ENCODE measurements around the gene WDFY4. TPM values are rescaled to one million over a fixed set of nuclear protein-coding genes. Genes with fewer than 3 reads are reported as not detected.

WDFY4 gene
- total RNA-seq, 1 experiment from 2014 or later: 0.23 TPM

DNA sequence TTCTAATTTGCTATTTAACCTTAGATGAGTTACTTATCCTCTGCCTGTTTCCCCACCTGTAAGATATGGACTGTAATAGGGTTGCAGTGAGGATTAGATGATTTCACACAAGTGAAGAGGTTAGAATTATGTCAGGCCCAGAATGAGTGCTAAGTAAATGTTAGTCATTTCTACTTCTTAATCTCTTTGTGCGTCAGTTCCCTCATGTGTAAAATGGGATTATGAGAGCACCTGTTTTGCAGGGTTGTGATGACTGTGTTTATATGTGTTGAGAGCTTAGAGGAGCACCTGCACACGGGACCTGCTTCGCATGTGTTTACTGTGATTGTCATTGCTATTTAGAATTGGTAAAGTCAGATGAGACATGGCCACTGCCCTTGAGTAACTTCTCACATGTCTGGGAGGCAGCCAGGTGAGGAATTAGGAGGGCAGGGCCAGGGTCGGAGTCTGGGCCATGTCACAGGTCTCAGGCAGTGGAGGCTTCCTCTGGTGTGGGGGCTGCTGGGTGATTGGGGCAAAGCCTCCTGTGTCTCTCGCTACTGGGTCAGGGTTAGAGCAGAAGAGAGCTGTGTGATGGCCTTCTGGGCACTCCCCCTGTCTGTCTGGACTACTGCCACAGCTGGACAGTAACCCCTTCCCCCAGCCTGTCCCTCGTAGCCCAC lies 106.7 kb downstream of the WDFY4 start:
- DNase-seq (ENCODE audit: low read depth, low spot score) (no peak), ATAC-seq (no peak)
- TF ChIP-seq SIN3A (IDR thresholded peaks at IDR 0.05; ENCODE audit: borderline replicate concordance, insufficient read depth, low read depth, low read length) (no peak), TCF7L2 (IDR thresholded peaks at IDR 0.05; ENCODE audit: low read depth, low read length) (no peak), POLR2AphosphoS5 (IDR thresholded peaks at IDR 0.05; ENCODE audit: low read depth, low read length) (no peak)
- H3K27me3 ChIP-seq (ENCODE audit: control insufficient read depth, insufficient read depth, low read length): peaks cover 34% of the 10 kb centered on the region
- intact Hi-C loops (cut with micrococcal nuclease; ENCODE audit: unreplicated experiment) (no loop called here), in situ Hi-C loops (cut with HindIII; ENCODE audit: low pct_unique_long_range_greater_than_20kb, low sequenced_read_pairs) (no loop called here)
- no peaks in the 10 kb centered on the region for H3K4me1 ChIP-seq (ENCODE audit: control insufficient read depth, insufficient read depth, low read length)
- no TSS peak for BruUV-seq (replicated peaks)
- CTCF ChIA-PET: no interaction called here
- H3K36me3 ChIP-seq (ENCODE audit: control insufficient read depth, insufficient read depth, low read length): no peaks in the 10 kb centered on the region
- H3K4me3 ChIP-seq (ENCODE audit: low read depth in 2 of 2, low read length in 2 of 2): no peak overlapping the region
- POLR2A ChIA-PET: no interaction called here
- no peaks in the 10 kb centered on the region for H3K9me3 ChIP-seq (ENCODE audit: control insufficient read depth, insufficient read depth, low read depth, low read length)
- H3K27ac ChIP-seq (ENCODE audit: low read length): no peak overlapping the region

GRCh38 chr10:48792121-48792520 lies 107.4 kb downstream of the WDFY4 start:
- no peak overlapping the region for H3K27ac ChIP-seq (ENCODE audit: low read length)
- no TSS peak for BruUV-seq (replicated peaks)
- in situ Hi-C loops (cut with HindIII; ENCODE audit: low pct_unique_long_range_greater_than_20kb, low sequenced_read_pairs) (no loop called here), intact Hi-C loops (cut with micrococcal nuclease; ENCODE audit: unreplicated experiment) (no loop called here)
- H3K36me3 ChIP-seq (ENCODE audit: control insufficient read depth, insufficient read depth, low read length): no peaks in the 10 kb centered on the region
- H3K4me1 ChIP-seq (ENCODE audit: control insufficient read depth, insufficient read depth, low read length): no peaks in the 10 kb centered on the region
- DNase-seq (ENCODE audit: low read depth, low spot score) (no peak), ATAC-seq (no peak)
- ChIA-PET CTCF (no interaction called here), POLR2A (no interaction called here)
- peaks cover 34% of the 10 kb centered on the region for H3K27me3 ChIP-seq (ENCODE audit: control insufficient read depth, insufficient read depth, low read length)
- H3K4me3 ChIP-seq (ENCODE audit: low read depth in 2 of 2, low read length in 2 of 2): no peak overlapping the region
- TF ChIP-seq TCF7L2 (IDR thresholded peaks at IDR 0.05; ENCODE audit: low read depth, low read length) (no peak), CTCF (IDR thresholded peaks at IDR 0.05) (no peak), POLR2AphosphoS5 (IDR thresholded peaks at IDR 0.05; ENCODE audit: low read depth, low read length) (no peak), SIN3A (IDR thresholded peaks at IDR 0.05; ENCODE audit: borderline replicate concordance, insufficient read depth, low read depth, low read length) (no peak)
- TF ChIP-seq, protein P1, sequence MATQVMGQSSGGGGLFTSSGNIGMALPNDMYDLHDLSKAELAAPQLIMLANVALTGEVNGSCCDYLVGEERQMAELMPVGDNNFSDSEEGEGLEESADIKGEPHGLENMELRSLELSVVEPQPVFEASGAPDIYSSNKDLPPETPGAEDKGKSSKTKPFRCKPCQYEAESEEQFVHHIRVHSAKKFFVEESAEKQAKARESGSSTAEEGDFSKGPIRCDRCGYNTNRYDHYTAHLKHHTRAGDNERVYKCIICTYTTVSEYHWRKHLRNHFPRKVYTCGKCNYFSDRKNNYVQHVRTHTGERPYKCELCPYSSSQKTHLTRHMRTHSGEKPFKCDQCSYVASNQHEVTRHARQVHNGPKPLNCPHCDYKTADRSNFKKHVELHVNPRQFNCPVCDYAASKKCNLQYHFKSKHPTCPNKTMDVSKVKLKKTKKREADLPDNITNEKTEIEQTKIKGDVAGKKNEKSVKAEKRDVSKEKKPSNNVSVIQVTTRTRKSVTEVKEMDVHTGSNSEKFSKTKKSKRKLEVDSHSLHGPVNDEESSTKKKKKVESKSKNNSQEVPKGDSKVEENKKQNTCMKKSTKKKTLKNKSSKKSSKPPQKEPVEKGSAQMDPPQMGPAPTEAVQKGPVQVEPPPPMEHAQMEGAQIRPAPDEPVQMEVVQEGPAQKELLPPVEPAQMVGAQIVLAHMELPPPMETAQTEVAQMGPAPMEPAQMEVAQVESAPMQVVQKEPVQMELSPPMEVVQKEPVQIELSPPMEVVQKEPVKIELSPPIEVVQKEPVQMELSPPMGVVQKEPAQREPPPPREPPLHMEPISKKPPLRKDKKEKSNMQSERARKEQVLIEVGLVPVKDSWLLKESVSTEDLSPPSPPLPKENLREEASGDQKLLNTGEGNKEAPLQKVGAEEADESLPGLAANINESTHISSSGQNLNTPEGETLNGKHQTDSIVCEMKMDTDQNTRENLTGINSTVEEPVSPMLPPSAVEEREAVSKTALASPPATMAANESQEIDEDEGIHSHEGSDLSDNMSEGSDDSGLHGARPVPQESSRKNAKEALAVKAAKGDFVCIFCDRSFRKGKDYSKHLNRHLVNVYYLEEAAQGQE (IDR thresholded peaks at IDR 0.05; ENCODE audit: insufficient read depth in 1 of 2, low read depth in 2 of 2, low read length in 1 of 2): no peak
- no peaks in the 10 kb centered on the region for H3K9me3 ChIP-seq (ENCODE audit: control insufficient read depth, insufficient read depth, low read depth, low read length)

GRCh38 chr10:48792687-48793096 lies 108.0 kb downstream of the WDFY4 start:
- intact Hi-C loops (cut with micrococcal nuclease; ENCODE audit: unreplicated experiment) (no loop called here), in situ Hi-C loops (cut with HindIII; ENCODE audit: low pct_unique_long_range_greater_than_20kb, low sequenced_read_pairs) (no loop called here)
- H3K4me1 ChIP-seq (ENCODE audit: control insufficient read depth, insufficient read depth, low read length): no peaks in the 10 kb centered on the region
- H3K9me3 ChIP-seq (ENCODE audit: control insufficient read depth, insufficient read depth, low read depth, low read length): no peaks in the 10 kb centered on the region
- ChIA-PET POLR2A (no interaction called here), CTCF (no interaction called here)
- no peak for DNase-seq (ENCODE audit: low read depth, low spot score)
- no peak overlapping the region for H3K4me3 ChIP-seq (ENCODE audit: low read depth in 2 of 2, low read length in 2 of 2)
- H3K27ac ChIP-seq (ENCODE audit: low read length): no peak overlapping the region
- TF ChIP-seq TCF7L2 (IDR thresholded peaks at IDR 0.05; ENCODE audit: low read depth, low read length): no peak
- no peak for TF ChIP-seq POLR2AphosphoS5 (IDR thresholded peaks at IDR 0.05; ENCODE audit: low read depth, low read length)
- TF ChIP-seq, protein P1 (IDR thresholded peaks at IDR 0.05; ENCODE audit: insufficient read depth in 1 of 2, low read depth in 2 of 2, low read length in 1 of 2): no peak
- no peak for TF ChIP-seq CTCF (IDR thresholded peaks at IDR 0.05)
- TF ChIP-seq SIN3A (IDR thresholded peaks at IDR 0.05; ENCODE audit: borderline replicate concordance, insufficient read depth, low read depth, low read length): no peak
- peaks cover 31% of the 10 kb centered on the region for H3K27me3 ChIP-seq (ENCODE audit: control insufficient read depth, insufficient read depth, low read length)
- ATAC-seq: no peak
- no TSS peak for BruUV-seq (replicated peaks)
- no peaks in the 10 kb centered on the region for H3K36me3 ChIP-seq (ENCODE audit: control insufficient read depth, insufficient read depth, low read length)
